Thoracic aorta (tissue), 2 donors: ENCODE measurements around the gene ABTB1. TPM values are rescaled to one million over a fixed set of nuclear protein-coding genes. Genes with fewer than 3 reads are reported as not detected.
A peak's percentile ranks its signal among the peaks of the same experiment; 100 is the strongest.

Experiments used
- ATAC-seq: fragments of 150-250 bp; one replicate; pipeline ENCODE4 v1.8.0; 2017; ENCODE audit warnings: low read depth; ENCODE audit not compliant: insufficient number of reproducible peaks, low FRiP score
- DNase-seq: peaks from one replicate; pipeline ENCODE4 v3.0.0-alpha.2; 2020; ENCODE audit warnings: low spot score
- H3K27ac ChIP-seq, 2 donors: fragments of 200-600 bp; sonication (generic); 1 replicate in 1 of 2; 2 replicates in 1 of 2; pipeline ENCODE4 v1.5.1; 2016; ENCODE audit warnings: mild to moderate bottlenecking in 2 of 2, moderate library complexity in 2 of 2
- H3K27me3 ChIP-seq: fragments of 200-600 bp; sonication (generic); replicated peaks from 2 replicates; pipeline ENCODE4 v1.6.0; 2016; ENCODE audit warnings: mild to moderate bottlenecking; ENCODE audit not compliant: insufficient read depth
- H3K36me3 ChIP-seq: fragments of 200-600 bp; sonication (generic); one replicate; pipeline ENCODE4 v1.5.1; 2016
- H3K4me1 ChIP-seq, 2 donors: fragments of 200-600 bp; sonication (generic); 1 replicate in 1 of 2; 2 replicates in 1 of 2; pipeline versions ENCODE4 v1.5.1 to v1.6.0; 2016; ENCODE audit warnings: low read depth in 2 of 2, mild to moderate bottlenecking in 1 of 2; ENCODE audit not compliant: control insufficient read depth in 1 of 2
- H3K4me3 ChIP-seq: fragments of 200-600 bp; sonication (generic); 2 replicates; pipeline ENCODE4 v1.5.1; 2016; ENCODE audit warnings: mild to moderate bottlenecking
- H3K9me3 ChIP-seq: fragments of 200-600 bp; sonication (generic); 2 replicates; pipeline ENCODE4 v1.5.1; 2016
- total RNA-seq, 2 donors: library from RNA; depleted of rRNA; stranded (reverse); fragments of >200 nt; gene quantifications; one replicate each; pipeline versions ENCODE4 v1.1.0 to v1.2.3, GENCODE V29; 2016
- TF ChIP-seq, protein P1 (sequence below): fragments of 200-600 bp; sonication (generic); IDR thresholded peaks from one replicate; pipeline ENCODE4 v1.5.1; 2019; ENCODE audit warnings: antibody characterized with exemption

Gene ABTB1
- total RNA-seq, 2 donors from 2014 or later: 71.7 to 78.7 TPM

DNA sequence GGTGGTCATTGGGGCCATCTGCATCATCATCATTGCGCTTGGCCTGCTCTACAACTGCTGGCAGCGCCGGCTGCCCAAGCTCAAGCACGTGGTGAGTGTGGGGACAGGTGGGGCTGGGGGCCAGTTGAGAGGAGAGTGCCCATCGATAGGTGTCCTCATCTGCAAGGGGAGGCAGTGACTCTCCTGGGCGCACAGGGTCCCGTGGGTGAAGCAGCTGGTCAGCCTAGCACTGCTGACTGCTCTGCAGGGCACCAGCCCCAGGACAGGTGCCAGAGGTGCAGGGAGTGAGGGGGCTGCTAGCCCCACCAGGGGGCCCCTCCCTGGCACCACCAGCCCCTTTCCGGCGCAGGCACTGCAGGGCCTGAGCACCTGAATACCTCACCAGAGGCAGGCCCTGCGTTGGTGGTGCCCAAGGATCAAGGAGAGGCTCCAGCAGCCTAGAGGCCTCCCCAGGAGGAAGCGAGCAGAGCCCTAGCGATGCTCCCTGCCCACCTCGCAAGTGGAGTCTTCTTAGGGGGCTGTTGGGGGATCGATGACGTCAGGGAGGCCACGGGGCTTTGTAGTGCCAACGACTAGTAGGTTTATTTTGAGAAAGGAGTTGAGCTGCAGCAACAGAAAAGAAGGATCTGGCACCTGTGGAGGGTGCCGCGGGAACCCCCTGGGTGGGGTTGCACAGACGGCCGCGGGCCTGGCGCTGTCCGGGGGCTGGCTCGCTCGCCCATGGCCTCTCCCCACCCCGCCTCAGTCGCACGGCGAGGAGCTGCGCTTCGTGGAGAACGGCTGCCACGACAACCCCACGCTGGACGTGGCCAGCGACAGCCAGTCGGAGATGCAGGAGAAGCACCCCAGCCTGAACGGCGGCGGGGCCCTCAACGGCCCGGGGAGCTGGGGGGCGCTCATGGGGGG, 976 bp upstream of the ABTB1 start:
- TF ChIP-seq, protein P1, sequence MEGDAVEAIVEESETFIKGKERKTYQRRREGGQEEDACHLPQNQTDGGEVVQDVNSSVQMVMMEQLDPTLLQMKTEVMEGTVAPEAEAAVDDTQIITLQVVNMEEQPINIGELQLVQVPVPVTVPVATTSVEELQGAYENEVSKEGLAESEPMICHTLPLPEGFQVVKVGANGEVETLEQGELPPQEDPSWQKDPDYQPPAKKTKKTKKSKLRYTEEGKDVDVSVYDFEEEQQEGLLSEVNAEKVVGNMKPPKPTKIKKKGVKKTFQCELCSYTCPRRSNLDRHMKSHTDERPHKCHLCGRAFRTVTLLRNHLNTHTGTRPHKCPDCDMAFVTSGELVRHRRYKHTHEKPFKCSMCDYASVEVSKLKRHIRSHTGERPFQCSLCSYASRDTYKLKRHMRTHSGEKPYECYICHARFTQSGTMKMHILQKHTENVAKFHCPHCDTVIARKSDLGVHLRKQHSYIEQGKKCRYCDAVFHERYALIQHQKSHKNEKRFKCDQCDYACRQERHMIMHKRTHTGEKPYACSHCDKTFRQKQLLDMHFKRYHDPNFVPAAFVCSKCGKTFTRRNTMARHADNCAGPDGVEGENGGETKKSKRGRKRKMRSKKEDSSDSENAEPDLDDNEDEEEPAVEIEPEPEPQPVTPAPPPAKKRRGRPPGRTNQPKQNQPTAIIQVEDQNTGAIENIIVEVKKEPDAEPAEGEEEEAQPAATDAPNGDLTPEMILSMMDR: no peak
- H3K36me3 ChIP-seq: peaks cover 10% of the 10 kb centered on the region
- H3K4me3 ChIP-seq: peak overlapping the region; percentile 98
- no peaks in the 10 kb centered on the region for H3K9me3 ChIP-seq
- peak; percentile 1 for ATAC-seq
- DNase-seq: no peak
- peaks cover 16 to 38% of the 10 kb centered on the region in 2 donors for H3K4me1 ChIP-seq
- H3K27ac ChIP-seq: peak overlapping the region; percentile 87 to 92
- no peaks in the 10 kb centered on the region for H3K27me3 ChIP-seq

DNA sequence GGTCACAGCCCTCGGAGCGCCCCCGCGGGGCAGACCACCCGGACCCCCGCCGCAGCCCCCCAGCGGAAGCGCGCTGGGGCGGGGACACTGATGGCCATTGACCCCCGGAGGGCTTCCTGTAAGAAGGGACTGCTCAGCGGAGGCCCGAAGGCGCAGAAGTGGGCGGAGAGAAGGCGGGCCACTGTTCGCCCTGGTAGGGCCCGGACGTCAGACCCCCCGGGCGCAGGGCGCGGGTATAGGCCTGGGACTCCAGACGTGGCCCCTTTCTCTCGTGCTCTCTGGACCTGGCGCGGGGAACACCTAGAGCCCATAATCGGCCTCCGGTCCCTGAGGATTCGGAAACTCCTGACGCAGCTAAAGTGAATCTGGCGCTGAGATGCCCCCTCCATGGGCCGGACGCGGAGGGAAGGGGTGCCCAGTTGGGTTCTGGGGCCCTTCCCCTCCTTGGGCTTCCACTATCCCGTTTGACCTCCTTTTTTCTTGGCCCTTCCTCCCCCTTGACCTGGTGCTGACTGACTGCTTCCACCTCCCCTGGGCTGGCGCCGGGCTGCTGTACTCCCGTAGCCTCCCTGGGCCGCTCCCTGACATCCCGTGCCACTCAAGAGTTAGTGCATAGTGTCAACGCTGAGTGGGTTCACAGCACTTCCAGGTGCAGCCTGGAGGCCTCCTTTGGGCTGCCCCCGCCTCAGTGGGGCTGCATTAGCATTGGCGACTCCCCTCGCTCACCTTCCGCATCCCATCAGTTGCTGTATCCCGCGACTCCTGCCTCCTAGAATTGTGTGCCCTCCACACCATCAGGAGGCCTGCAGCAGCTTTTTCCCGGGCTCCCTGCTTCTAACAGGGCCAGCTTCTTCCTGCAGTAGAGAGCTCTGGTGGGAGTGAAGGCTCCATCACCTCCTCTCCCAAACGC, 694 bp downstream of the ABTB1 start:
- TF ChIP-seq, protein P1: no peak
- DNase-seq: no peak
- H3K27ac ChIP-seq: peak overlapping the region; percentile 43 to 88
- peaks cover 26% of the 10 kb centered on the region for H3K36me3 ChIP-seq
- ATAC-seq: peak; percentile 37
- no peaks in the 10 kb centered on the region for H3K9me3 ChIP-seq
- H3K27me3 ChIP-seq: no peaks in the 10 kb centered on the region
- H3K4me3 ChIP-seq: peak overlapping the region; percentile 98
- peaks cover 16 to 38% of the 10 kb centered on the region in 2 donors for H3K4me1 ChIP-seq

DNA sequence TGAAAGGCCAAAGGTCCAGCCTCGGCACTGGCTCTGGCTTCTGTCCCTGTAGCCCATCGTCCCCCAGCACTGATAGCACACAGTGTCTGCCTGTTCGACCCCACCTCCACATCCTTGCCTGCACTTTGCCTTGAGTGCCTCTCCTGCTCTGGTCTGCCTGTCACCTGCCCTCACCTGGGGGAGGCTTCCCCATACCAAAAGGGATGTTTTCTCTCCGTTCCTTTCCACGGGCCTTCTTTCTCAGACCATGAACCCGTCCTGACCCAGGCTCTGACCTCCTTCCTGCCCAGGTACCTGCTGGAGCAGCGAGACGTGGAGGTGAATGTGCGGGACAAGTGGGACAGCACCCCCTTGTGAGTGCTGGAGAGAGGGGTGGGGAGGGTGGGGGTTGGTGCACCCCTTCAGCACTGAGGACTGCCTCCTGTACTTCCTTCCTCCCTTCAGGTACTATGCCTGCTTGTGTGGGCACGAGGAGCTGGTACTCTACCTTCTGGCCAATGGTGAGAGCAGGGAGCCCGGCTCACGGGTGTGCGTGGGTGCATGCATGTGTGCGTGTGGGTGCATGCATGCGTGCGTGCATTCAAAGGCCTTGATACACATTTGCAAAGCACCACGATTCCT, 1.5 kb downstream of the ABTB1 start:
- TF ChIP-seq, protein P1: no peak
- peaks cover 16 to 38% of the 10 kb centered on the region in 2 donors for H3K4me1 ChIP-seq
- peaks cover 28% of the 10 kb centered on the region for H3K36me3 ChIP-seq
- no peak overlapping the region for H3K27ac ChIP-seq
- ATAC-seq (no peak), DNase-seq (no peak)
- peak overlapping the region; percentile 98 for H3K4me3 ChIP-seq
- H3K27me3 ChIP-seq: no peaks in the 10 kb centered on the region
- no peaks in the 10 kb centered on the region for H3K9me3 ChIP-seq

DNA sequence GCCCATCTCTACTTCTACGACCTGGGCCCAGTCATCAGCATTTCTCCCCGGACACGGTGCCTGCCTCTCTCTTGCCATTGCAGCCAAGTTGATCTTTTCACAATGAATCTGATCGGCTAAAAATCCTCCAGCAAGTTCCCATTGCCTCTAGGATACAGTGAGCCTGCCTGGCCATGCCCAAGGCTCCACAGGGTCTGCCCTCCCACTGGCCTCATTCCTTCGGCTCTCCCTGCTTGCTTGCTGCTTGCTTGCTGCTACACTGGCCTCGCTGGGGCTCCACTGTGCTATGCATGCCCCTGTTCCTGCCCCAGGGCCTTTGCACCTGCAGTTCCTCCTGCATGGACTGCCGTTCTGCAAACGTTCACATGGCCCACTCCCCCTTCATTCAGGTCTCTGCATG, 2.0 kb downstream of the ABTB1 start:
- H3K36me3 ChIP-seq: peaks cover 30% of the 10 kb centered on the region
- TF ChIP-seq, protein P1: no peak
- peaks cover 16 to 38% of the 10 kb centered on the region in 2 donors for H3K4me1 ChIP-seq
- no peaks in the 10 kb centered on the region for H3K27me3 ChIP-seq
- H3K9me3 ChIP-seq: no peaks in the 10 kb centered on the region
- no peak overlapping the region for H3K27ac ChIP-seq
- DNase-seq (no peak), ATAC-seq (no peak)
- no peak overlapping the region for H3K4me3 ChIP-seq
